ENCODE measurements around the gene SETDB1.

DNA sequence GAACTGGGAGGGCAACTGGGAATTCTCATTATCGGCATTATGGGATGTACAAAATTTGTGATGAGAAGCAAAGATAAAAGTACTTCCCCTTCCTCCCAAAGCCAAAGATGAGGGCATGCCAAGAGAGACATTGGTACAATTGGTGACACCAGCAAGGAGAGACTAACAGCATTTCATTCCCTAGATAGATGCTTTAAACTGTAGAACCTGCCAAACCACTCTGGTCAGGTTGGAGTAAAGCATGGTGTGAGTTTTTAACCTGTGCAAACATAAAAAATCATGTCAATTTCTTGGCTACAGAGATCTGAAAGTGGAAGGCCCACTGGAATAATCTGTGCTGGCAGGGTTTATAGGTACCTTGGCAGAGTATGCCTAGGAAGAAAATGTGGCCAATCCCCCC, 19.8 kb upstream of the SETDB1 start:
- TF ChIP-seq, protein P1, sequence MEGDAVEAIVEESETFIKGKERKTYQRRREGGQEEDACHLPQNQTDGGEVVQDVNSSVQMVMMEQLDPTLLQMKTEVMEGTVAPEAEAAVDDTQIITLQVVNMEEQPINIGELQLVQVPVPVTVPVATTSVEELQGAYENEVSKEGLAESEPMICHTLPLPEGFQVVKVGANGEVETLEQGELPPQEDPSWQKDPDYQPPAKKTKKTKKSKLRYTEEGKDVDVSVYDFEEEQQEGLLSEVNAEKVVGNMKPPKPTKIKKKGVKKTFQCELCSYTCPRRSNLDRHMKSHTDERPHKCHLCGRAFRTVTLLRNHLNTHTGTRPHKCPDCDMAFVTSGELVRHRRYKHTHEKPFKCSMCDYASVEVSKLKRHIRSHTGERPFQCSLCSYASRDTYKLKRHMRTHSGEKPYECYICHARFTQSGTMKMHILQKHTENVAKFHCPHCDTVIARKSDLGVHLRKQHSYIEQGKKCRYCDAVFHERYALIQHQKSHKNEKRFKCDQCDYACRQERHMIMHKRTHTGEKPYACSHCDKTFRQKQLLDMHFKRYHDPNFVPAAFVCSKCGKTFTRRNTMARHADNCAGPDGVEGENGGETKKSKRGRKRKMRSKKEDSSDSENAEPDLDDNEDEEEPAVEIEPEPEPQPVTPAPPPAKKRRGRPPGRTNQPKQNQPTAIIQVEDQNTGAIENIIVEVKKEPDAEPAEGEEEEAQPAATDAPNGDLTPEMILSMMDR (IDR thresholded peaks at IDR 0.05), result no peak
- TF ChIP-seq POLR2AphosphoS5 (IDR thresholded peaks at IDR 0.05), result no peak

Data from prostate gland (tissue), 2 donors.